G401.6 (cell line): ENCODE results near the gene PTBP2.
A peak's percentile ranks its signal among the peaks of the same experiment; 100 is the strongest.
"Not testable (repeated sequence)": the region's sequence is repeated elsewhere in the genome, so short reads cannot be mapped to it uniquely, and the experiment has no call there.

Experiments used
- FAIRE-seq: peaks from 2 replicates; lab custom pipeline; 2012; peaks lifted over from hg19 to GRCh38; lab: Jason Lieb, UNC

PTBP2 gene

GRCh38 chr1:96730574-96731298 lies 9.2 kb downstream of the PTBP2 start:
- FAIRE-seq = no peak

- FAIRE-seq = peak; percentile 69
Measured at GRCh38 chr1:96741335-96741734, 19.8 kb downstream of the PTBP2 start.

DNA sequence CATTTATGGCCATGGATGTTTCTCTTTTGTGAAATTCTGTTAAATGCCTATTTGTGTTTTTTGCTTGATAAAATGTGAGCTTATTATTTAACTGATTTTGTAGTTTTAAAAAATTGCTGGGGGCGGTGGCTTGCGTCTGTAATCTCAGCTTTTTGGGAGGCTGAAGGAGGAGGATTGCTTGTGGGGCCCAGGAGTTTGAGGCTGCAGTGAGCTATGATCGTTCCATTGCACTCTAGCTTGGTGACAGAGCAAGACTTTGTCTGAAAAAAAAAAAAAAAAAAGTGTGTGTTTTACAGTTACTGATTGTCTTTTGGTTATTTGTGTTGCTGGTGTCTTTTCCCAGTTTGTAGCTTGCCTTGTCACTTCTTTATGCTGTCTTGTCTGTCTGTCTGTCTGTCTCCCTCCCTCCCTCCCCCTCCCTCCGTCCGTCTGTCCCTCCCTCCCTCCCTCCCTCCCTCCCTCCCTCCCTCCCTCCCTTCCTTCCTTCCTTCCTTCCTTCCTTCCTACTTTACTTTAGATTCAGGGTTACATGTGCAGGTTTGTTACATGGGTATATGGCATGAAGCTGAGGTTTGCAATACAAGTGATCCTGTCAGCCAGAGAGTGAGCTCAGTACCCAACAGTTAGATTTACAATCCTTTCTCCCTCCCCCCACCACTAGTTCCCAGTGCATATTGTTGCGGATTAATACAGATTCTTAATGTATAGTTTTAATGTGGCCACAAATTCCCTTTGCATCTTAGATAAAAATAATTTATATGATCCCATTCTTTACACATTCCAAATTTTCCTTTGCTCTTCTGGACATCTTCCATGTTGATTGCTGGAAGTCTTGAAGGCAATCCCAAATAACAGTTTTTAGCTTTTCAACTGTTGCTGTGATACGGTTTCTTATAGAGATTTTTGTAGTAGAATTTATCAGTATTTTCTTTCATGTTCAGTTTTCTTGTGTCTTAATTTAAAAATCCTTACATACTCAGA lies 25.1 kb downstream of the PTBP2 start:
- no peak for FAIRE-seq

GRCh38 chr1:96747565-96747964 lies 26.0 kb downstream of the PTBP2 start:
- no peak for FAIRE-seq

- no peak for FAIRE-seq
Measured at GRCh38 chr1:96748078-96748477, 26.5 kb downstream of the PTBP2 start.

DNA sequence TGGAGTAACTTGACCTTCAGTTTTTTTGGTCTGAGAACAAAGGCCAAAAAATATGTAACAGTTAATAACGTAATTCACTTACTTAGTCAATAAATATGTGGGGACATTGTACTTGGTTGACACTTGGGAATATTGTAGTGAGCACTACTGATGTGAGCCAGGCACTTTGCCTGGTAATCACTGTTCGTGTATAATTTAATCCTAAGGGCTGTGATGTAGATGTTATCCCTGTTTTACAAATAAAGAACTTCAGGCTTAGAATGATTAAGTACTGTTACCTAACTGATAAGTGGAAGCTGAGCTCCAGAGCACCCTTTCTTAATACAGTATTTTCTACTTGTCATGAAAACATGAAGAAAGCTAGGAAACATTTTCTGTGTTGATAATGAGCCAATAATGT lies 28.0 kb downstream of the PTBP2 start:
- no peak for FAIRE-seq

GRCh38 chr1:96752394-96752793 lies 30.8 kb downstream of the PTBP2 start:
- FAIRE-seq = no peak

DNA sequence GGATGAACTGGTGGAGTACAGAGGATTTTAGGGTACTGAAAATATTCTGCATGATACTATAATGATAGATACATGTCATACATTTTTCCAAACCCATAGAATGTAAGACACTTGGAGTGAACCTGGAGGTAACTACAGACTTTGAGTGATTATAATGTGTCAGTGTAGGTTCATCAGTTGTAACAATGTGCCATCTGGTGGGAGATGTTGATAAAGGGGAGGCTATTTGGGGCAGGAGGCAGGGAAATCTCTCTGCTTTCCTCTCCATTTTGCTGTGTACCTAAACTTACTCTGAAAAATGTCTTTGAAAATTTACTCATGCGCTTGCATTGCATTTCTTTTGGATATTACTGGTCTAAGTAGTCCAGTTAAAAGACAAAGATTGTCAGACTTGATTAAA lies 35.2 kb downstream of the PTBP2 start:
- no peak for FAIRE-seq

GRCh38 chr1:96762586-96762985 lies 41.0 kb downstream of the PTBP2 start:
- FAIRE-seq = not testable (repeated sequence)

- FAIRE-seq = no peak
Measured at GRCh38 chr1:96763514-96763913, 41.9 kb downstream of the PTBP2 start.

DNA sequence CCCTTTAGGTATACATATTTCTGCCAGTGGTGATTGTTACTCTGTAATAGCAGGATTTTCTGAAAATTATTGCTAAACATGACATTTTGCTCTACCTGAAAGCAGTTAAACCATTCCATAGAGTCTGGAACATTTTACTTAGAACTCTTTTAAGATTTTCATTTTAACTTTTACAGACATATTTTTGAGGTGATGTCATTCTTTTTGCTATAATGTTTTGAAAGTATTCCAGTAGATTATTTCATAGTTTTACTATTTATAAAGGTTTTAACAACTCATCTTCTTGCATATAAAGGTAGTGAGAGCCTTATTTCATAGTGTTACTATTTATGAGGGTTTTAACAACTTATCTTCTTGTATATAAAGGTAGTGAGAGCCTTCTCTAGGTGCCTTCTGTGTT lies 42.9 kb downstream of the PTBP2 start:
- FAIRE-seq = no peak

- FAIRE-seq = no peak
Measured at GRCh38 chr1:96771847-96772246, 50.3 kb downstream of the PTBP2 start.

- no peak for FAIRE-seq
Measured at GRCh38 chr1:96772349-96772748, 50.8 kb downstream of the PTBP2 start.

DNA sequence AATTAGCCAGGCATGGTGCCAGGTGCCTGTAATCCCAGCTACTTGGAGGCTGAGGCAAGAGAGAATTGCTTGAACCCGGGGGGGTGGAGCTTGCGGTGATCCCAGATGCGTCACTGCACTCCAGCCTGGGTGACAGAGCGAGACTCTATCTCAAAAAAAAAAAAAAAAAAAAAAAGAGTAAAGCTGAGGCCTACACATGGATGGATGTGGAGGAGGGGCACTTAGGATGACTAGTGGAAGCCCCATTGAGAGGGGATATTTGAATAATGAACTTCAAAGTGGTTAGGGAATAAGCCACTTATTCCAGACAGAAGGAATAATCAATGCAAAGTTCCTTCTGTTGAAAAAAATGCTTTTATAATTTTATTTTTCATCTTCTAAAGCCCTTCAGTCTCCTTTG lies 51.4 kb downstream of the PTBP2 start:
- FAIRE-seq = no peak

- FAIRE-seq = no peak
Measured at GRCh38 chr1:96782206-96782605, 60.6 kb downstream of the PTBP2 start.

DNA sequence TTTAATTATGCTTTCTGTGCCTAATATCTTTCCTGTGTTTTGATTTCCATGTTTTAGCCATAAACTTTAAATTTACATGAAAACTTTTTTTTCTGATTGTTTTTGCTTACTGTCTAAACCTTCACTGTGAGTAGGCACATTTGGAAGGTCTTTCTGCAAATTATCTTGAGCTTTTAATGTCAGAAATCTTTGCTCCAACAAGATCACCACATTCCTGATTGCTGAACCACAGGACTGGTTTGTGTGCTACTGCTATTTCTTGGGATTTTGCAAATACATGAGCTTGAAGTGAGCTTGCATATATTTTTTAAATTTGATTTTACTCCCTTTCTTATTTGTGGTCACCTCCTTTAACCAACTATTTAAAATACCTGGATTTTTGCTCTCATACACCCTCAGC lies 61.3 kb downstream of the PTBP2 start:
- FAIRE-seq = no peak

GRCh38 chr1:96790599-96790998 lies 69.0 kb downstream of the PTBP2 start:
- FAIRE-seq = no peak

GRCh38 chr1:96792220-96792619 lies 70.6 kb downstream of the PTBP2 start:
- FAIRE-seq = no peak

- not testable (repeated sequence) for FAIRE-seq
Measured at GRCh38 chr1:96801696-96802095, 80.1 kb downstream of the PTBP2 start.

DNA sequence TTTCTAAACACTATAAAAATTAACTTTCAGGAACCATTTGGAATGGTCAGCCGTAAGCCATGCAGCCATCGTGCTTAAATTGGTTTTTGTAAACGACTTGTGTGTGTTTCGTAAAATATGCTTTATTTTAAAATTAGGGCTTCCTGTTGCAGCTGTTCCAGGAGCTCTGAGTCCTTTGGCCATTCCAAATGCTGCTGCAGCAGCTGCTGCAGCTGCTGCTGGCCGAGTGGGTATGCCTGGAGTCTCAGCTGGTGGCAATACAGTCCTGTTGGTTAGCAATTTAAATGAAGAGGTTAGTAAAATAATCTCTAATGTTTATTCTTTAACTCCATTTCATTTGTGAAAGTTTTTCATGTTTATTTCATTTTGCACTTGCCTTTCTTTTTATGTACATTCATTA lies 83.1 kb downstream of the PTBP2 start:
- FAIRE-seq = no peak

- no peak for FAIRE-seq
Measured at GRCh38 chr1:96808191-96808590, 86.6 kb downstream of the PTBP2 start.

DNA sequence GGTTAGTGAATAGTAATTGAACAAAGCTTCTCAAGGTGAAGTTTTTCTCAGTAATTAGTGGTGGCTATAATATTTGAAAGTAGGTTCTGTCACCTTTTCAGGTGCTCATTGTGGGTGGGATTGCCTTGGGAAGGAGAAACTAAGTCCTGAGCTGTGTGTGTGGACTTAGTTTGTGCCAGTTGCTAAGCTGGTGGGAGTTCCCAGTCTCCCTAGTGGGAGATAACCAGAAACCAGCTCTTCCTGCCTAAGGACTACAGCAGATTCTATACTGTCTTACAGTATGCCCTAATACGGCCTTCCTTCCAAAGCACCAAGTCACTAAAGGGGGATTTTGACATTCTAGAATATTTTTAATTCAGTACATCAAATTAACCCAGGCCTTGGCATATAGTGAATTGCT lies 94.3 kb downstream of the PTBP2 start:
- FAIRE-seq = no peak

- FAIRE-seq = no peak
Measured at GRCh38 chr1:96820107-96820506, 98.5 kb downstream of the PTBP2 start.

DNA sequence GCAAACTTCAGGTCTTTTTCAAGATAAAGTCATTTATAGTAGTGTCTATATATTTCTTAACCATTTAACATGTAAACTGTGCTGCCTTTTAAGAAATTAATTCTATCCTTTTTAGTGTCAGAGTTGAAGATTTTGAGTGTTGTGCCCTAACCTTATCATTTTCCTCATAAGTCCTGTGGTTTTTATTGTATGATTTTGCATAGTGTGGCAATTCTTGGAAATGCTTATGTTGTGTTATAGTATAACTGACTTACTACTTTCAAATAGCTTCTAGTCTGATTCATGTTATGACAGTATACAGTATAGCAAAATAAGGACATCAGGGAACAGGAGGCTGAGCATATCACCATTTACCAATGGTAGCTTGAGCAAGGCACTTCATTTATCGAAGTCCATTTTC lies 99.1 kb downstream of the PTBP2 start:
- FAIRE-seq = no peak
